HG02623 (cell line): ENCODE results near the gene KCTD17.

Source experiments
- ATAC-seq: cut with Tn5 transposase; IDR thresholded peaks from one replicate; pipeline ENCODE4 v1.9.1; 2021; ENCODE audit warnings: moderate library complexity; ENCODE audit not compliant: unreplicated experiment

Gene KCTD17

DNA sequence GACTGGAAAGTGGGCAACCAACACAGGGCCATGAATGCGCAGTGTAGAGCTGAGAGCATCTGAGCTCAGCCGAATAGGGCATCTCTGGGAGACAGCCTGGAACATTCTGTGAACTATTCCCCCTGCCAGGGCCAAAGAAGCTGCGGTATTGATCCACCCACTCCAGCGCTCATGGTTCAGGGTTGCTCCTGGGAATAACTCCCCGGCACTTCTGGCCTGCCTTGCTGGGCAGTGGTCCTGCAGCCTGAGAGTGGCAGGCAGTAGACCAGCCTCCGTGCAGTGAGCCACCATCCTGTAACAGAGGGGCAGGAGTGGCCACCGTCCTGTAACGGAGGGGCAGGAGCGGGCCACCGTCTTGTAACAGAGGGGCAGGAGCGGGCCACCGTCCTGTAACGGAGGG lies 45.8 kb downstream of the KCTD17 start:
- ATAC-seq = no peak

DNA sequence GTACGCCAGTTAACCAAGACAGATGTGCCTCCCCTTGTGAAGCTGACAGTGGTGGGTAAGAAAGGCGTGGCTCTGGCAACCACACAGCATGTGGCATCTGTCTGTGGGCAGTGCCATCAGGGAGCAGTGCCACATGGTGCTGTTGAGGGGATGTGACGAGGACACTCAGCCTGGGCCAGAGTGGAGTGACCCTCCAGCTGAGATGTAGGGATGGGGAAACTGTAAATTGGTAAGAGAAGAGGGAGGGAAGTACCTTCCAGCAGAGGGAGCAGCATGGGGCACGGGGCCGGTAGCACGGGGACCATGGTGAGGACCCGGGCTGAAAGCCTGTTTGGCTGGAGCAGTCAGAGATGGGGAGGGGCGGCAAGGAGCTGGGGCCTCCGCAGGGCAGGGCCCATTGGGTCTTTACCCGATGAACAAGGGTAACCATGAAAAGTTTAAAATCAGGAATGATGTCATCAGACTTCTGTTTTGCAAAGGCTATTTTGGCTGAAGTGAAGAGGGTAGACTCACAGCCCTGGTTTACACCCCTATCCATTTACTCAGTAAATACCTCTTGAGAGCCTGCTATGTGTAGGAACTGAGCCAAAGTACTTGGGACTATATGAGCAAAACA lies 47.5 kb downstream of the KCTD17 start:
- no peak for ATAC-seq

DNA sequence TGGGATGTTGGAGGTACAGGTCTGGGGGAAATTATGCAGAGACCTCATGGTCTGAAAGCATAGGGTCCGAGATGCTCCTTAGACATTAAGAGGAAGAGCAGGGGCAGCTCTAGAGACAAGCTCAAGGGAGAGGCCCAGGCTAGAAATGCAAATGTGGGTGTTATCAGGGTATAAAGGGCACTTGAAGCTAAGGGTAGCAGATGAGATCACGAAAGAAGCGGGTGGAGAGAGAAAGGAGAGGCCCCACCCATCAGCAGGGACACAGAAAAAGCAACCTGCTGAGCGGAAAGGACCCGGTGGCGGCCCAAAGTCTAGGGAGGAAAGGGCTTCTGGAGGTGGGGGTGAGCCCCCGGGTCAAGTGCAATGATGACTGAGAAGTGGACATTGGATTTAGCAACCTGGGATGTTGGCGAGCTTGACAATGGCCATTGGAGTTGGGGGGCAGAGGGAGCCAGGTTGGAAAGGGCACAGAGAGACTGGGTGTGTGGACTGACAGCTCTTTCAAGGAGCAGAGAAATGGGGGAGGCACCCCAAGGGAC lies 49.1 kb downstream of the KCTD17 start:
- no peak for ATAC-seq

DNA sequence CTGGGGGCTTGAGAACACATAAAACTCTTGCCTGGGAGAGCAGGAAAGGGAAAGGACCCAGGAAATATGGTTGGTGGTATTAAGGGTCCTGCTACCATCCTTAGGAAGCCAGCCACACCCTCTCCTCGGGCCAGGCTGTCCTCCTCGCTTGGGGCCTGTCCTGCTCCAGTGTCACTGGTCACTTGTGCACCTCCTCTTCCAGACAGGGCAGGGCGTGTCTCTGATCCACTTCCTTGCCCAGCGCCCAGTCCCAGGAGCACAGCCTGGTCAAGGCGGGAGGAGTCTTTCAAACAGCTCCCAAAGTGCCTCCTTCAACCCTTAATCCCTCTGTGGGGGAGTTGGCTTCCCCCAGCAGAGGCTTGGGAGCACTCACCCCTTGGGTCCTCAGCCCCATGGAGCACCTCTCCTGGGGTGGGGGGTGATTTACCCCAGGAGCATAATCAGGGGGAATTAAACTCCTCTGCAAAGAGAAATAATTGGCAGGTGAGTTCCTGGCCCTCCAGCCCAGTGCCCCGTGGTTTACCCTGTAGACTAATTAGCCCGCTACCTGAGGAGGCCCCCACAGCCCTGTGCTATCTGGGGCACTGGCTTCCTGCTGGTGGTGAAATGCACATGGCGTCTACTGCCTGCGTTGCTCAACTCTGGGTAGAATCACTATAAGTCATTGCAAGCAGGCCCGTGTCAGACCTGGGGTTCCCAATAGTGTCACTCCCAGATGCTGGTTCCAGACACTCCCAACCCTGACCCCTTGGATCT lies 49.9 kb downstream of the KCTD17 start:
- ATAC-seq = no peak

DNA sequence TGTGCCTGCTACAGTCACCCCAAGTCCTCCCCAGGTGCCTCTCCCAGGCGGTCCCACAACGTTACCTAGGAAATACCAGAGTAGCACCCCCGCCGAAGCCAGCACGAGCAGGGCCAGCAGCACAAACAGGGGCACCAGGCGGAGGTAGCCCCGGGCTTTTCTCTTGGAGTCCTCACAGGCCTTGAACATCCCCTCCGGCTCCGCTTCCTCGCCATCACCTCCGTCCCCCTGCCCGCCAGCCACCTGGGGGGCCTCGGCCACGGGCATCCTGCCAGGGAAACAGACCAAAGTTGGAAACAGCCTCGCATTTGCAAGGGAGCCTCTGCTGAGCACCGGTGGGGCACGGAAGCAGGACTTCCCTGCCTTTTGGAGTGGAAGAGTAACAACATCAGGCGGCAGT lies 51.6 kb downstream of the KCTD17 start:
- no peak for ATAC-seq

DNA sequence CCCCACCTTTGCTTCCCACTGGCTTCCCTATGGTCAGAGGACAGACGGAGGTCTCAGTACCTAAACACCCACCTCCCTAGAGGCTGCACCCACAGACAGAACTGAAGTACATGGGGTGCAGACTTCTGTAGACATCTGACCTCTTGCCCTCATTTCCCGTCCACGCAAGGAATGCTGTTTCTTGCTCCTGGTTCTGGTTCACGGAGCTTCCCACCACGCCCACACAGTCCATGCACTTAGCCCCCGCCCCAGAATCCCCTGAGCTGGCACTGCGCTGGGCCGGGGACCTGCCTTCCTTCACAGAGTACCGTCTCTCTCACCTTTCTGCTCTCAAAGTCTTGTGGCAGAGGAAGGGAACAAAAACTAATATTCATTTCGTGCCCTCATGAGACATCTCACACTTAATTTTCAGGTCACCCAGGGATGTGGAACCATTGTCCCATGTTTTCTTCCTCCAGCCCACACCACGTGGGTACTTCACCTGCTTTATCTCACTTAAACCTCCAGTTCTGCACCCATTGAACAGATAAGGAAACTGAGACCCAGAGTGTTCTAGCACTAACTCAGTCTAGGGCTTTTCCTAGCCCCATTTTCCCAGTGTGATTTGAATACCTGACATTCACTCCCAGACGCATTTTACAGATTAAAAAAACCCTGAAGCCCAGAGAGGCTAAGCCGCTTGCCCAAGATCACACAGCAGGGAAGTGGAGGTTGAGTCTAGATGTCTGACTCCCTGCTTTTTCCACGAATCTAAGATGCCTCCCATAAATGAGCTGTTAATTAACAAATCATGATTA lies 52.3 kb downstream of the KCTD17 start:
- ATAC-seq = no peak

DNA sequence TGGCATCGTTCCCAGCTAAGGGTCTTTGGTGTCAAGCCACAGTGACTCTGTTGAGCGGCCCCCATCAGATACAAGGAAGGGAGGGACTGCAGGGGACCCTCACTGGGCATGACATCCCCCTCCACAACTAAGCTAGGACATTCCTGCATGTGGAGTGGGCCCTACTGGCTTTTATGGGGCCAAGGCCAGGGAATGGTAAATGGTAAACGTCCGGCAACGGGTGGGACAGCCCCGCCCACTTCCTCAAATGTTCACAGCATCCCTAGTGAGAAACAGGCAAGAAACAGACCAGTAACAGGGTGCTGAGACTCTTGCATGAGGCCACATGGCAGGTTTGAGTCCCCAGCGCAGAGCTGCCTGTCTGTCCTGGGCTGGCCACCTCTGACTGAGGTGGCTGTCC lies 53.6 kb downstream of the KCTD17 start:
- ATAC-seq = no peak

DNA sequence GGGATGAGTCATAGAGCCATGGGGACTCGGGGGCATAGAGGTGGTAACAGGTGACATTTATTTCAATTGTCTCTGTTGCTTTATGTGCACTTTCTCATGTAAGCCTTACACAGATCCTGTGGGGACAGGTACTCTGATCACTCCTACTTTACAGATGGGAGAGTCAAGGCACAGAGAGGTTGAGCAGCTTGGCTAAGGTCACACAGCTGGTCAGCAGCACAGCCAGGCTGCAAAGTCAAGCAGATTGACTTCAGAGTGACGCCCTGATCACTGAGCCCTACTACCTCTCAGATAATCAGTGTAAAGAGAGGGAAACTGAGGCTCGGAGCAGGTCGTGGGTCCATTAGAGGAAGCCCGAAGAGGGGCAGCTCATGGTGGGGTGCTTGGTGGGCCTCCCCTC lies 54.4 kb downstream of the KCTD17 start:
- ATAC-seq = no peak

DNA sequence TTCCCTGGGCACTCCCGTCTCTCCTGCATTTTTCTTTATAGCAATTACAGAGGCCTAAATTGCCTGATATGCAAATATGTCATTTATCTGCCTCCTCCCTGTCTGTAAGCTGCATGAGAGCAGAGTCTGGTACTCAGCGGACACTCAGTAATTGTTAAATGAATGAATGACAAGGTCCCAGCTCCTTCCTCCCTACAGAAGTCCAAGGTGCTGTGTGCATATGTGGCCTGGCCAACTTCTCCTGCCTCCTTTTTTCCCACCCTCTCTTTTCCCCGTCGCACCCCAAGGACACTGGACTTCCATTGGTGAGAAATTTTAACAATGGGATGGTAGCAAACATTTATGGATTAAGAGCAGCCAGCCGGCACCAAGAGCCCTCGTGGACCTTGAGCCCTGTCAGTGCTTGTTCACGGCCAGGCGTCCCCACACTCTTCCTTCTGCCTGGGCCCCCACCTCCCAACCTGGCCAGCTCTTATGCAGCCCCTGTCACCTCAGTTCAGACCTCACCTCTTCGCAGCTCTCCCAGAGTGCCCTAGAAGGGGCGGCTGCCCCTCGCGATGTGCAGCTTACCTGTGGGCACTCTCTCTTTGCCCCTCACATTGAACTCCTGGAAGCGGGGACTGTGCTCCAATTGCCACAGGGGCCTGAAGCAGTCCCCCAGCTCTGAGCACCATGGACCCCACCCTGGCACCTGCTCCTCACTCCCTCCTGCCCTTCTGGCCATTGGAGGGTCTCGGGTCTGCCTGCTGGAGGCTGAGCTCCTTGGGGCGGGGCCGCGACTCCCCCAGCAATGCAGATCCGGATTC lies 56.5 kb downstream of the KCTD17 start:
- no peak for ATAC-seq

DNA sequence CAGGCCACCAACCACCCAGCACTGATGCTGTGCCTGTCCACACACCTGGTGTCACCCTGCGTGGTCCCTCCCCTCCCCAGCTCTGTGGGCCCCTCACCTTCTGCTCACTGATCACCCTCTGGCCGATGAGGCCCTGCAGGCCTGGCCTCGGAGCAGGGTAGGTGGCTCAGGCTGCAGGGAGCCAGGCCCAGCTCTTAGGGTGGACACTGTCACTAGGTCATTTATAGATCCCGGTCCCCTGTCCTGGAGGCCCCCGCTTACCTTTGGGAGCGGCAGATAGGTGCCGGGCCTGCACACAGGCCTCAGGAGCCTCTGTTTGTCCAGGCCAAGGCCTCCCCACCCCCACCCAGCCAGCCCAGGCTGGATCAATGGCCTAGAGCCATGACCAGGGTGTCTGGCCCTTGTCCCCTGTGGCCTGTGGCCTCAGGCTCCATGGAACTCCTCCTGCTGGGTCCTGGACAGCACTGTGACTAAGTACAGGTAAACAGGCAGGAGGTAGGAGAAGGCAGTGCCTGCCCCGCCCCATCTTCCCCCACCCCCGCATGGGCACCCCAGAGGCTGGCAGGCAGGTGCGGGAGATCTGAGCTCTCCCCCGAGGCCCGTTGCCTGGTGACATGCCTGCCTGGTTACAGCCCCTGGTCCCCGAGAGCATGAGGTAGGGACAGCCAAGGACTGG lies 57.8 kb downstream of the KCTD17 start, which contains the start of gene TMPRSS6:
Gene TMPRSS6, minus strand, starts transcription at position 472 of the 676 bp plus-strand sequence. CDS start 6,296 bp downstream, outside the sequence.
- no peak for ATAC-seq

DNA sequence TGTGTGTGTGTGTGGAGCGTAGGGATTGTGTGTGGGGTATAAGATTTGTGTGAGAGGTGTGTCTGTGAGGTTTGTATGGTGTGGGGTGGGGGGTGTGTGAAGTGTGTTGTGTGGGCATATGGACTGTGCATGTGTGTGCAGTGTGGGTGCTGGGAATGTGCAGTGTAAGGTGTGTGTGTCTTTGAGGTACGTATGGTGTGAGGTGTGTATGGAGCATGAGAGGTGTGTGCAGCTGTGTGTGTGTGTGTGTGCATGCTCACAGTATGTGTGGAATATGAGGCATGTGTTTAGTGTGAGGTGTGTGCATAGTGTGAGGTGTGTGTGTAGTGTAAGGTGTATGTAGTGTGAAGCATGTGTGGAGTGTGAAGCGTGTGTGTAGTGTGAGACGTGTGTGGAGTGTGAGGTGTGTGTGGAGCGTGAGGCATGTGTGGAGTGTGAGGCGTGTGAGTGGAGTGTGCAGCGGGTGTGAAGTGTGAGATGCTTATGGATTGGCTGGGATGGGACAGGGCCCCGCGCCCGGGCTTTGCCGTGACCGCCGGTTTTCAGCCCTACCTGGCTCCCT lies 59.7 kb downstream of the KCTD17 start:
- no peak for ATAC-seq

DNA sequence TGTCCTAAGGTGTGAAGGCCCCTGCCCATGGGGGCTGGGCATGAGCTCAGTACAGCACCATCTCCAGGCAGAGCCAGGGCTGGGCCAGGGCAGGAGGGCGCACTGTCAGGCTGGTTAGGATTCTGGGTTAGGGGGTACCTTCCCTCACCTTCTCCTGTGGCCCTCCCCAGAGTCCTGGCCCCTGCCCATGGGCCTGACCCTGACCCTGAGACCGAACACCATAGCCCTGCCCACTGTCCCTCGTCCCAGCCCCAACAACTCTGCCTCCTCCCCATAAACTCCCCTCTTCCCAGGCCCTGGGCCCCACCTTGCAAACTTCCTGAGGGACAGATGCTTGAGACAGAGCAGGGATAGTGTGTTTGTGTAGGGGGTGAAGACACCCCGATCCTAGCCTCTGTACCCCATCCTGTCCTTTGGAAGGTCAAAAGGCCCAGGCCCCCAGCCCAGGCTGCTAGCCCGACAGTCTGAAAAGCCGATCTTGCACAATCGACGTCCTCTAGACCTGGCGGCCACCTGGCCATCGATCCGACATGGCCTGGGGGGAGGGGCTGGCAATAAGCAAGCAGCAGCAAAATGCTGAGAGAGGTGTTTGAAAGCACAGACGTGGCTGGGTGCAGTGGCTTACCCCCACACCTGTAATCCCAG lies 60.7 kb downstream of the KCTD17 start:
- no peak for ATAC-seq
